Ramos (cell line): ENCODE data around the gene IMMT.
"Not testable (repeated sequence)": the region's sequence is repeated elsewhere in the genome, so short reads cannot be mapped to it uniquely, and the experiment has no call there.

Experiments
- in situ Hi-C: fragments of 300-500 bp; cut with MboI; formaldehyde crosslinking; loops from one replicate; pipeline ENCODE4 v1.14.3; 2022; ENCODE audit warnings: low sequenced_read_pairs; ENCODE audit not compliant: unreplicated experiment

The IMMT gene

DNA sequence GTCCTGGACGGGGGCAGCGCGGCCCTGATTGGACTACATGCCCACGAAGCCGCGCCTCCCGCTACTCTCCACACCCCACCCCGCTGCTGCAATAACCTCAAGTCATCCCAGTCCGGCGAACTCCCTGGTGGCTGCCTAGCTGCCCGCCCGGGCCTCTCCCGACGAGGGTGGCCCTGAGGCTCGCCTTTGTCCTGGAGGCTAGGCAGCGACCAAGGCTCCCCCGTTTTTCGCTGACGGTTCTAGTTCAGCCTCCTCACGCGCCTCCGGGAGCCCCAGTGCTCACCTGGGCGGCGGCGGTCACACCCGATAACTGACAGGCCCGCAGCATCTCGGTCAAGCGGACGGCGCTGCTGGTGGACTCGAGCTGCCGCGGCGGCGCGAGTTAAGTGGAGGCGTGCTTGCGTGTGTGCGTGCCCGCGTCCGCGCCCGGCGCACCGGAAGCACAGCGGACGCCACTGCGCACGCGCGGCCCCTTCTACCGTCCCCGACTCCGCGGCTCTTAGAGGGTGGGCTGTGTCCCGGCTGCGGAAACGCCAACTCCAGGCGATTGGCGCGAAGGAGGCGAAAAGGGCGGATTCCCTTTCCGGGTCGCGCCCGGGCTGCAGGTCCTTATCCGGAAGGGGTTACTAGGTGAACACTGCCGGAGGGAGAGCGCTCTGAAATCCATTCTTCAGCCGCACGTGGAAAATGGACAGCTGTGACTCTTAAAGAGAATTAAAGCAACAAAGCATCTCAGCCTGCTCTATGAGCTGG, at the start of gene IMMT:
TSS of gene IMMT (minus strand) at position 408 of the 753 bp plus-strand sequence. CDS start at position 328, 80 bp downstream.
- in situ Hi-C loops = no loop called here

DNA sequence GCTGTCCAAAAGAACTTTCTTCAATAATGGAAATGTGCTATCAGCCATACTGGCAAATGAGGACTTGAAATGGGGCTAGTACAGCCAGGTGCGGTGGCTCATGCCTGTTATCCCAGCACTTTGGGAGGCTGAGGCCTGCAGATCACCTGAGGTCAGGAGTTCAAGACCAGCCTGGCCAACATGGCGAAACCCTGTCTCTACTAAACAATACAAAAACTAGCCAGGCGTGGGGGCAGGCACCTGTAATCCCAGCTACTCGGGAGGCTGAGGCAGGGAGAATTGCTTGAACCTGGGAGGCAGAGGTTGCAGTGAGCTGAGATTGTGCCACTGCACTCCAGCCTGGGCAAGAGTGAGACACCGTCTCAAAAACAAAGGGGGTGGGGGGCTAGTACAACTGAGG, 49.5 kb upstream of the IMMT start:
- in situ Hi-C loops = not testable (repeated sequence)

GRCh38 chr2:86243950-86244733, 48.9 kb upstream of the IMMT start:
- in situ Hi-C loops = no loop called here

GRCh38 chr2:86243272-86243671, 48.0 kb upstream of the IMMT start:
- in situ Hi-C loops = no loop called here

GRCh38 chr2:86241611-86242010, 46.3 kb upstream of the IMMT start:
- in situ Hi-C loops = no loop called here

- in situ Hi-C loops = no loop called here
Observed at GRCh38 chr2:86240251-86240650, 45.0 kb upstream of the IMMT start.

DNA sequence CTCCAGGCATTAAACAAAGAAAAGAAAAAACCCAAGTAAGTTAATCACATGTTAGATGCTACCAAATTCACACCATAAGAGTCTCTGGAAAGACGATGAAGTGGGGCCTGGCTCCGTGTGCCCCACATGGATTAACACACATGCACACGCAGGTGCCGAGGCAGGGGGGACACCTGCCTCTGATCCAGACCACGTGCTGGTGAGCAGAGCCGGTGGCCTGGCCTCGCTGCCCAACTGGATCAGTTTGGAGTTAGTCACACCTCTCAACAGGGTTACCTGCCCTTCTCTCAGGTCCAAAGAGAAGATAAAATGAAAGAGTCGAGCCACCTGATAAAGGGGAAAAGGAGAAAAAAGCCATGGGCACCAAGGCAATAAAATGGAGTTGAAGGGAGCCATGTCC, 44.5 kb upstream of the IMMT start:
- in situ Hi-C loops = no loop called here

DNA sequence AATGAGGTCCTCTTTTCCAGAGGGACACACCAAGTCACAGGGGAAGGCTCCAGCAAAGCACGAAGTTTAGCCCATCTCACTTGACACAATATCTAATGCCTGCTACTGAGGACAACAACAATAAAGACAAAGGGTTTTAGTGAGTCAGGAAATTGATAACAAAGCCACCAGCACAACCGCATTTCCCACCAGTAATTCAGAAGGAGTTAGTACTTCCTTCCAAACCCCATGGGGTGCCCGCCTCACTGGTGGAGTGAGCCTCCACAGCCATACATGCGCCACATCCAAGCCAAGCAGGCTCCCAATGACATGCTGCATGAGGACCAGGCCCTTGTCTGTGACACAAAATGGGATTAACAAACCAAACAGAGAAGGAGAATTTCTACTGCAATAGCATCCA, 44.1 kb upstream of the IMMT start:
- in situ Hi-C loops = no loop called here

DNA sequence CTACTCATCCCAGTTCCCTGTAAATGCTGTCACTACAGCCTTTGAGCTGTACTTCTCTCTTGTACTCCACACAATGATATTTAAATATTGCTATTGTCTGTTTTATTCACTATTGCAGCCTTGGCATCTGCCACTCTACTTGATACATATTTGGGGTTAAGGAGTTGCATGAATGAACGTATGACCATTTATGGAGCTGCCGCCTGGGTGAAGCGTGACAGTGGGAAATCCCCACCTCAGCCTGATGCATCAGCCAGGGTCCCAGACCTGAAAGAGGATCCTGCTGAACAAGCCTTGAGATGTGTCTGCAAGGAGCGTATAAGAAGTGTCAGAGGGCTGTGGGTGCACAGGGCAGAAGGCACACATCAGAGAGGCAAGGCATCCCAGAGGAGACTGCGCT, 43.1 kb upstream of the IMMT start:
- in situ Hi-C loops = no loop called here

- in situ Hi-C loops = no loop called here
Observed at GRCh38 chr2:86237172-86237571, 41.9 kb upstream of the IMMT start.

- in situ Hi-C loops = no loop called here
Observed at GRCh38 chr2:86235196-86235980, 40.1 kb upstream of the IMMT start.

DNA sequence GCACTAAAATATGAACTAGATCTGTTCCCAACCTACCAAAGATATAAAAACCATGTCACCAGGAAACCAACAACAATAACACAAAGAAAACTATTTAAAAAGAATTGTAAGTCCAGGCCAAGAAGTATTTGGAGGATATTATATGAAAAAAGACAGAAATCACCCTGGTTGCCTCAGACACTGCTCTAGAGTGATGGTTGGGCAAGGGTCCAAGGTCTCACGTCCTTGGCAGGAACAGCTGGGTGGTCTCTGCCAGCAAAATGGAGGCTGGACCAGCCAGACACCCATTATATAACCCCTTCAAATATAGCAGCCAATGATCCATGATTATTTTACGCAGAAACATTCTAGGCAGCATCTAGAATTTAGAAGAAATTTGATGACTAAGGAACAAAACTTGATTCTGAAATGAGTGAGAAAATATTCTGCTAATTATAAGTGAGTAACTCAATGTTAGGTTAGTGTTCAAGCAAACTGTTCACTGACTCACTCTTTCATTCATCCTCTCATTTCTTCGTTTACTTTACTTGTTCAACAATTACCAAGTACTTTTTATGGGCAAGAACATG, 39.4 kb upstream of the IMMT start:
- in situ Hi-C loops = no loop called here

- in situ Hi-C loops = no loop called here
Observed at GRCh38 chr2:86233436-86233835, 38.2 kb upstream of the IMMT start.

GRCh38 chr2:86232910-86233309, 37.6 kb upstream of the IMMT start:
- in situ Hi-C loops = no loop called here

- in situ Hi-C loops = no loop called here
Observed at GRCh38 chr2:86232373-86232784, 37.1 kb upstream of the IMMT start.

GRCh38 chr2:86231680-86232372, 36.6 kb upstream of the IMMT start:
- in situ Hi-C loops = no loop called here

DNA sequence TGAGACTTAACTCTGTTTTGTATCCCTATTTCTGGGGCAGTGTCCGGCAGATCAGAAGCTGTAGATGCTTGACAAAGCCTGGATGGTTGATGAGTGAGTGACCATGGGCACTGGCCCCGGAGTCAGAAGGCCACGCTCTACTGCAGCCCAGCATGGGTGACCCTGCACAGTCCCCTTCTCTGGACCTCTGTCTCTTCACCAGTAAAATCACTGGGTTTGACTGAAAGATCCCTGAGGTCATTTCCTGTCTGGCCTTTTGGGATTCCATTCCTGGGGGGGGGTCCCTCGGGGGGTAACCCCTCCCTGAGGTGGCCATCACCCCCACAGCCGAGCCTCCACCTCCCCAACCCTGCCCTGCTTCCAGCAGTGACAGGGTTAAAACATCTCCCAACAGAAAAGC, 35.7 kb upstream of the IMMT start:
- in situ Hi-C loops = no loop called here

- in situ Hi-C loops = loop anchor here (10.0 kb wide), 1 partner anchor 136 kb away; no protein-coding TSS in a partner anchor
Observed at GRCh38 chr2:86229221-86229620, 34.0 kb upstream of the IMMT start.

- in situ Hi-C loops = loop anchor here (10.0 kb wide), 1 partner anchor 136 kb away; no protein-coding TSS in a partner anchor
Observed at GRCh38 chr2:86228574-86228973, 33.3 kb upstream of the IMMT start.

GRCh38 chr2:86227685-86228084, 32.4 kb upstream of the IMMT start:
- in situ Hi-C loops = loop anchor here (10.0 kb wide), 1 partner anchor 137 kb away; no protein-coding TSS in a partner anchor
